Measurements from ENCODE around the gene RTL5.

The RTL5 gene

GRCh38 chrX:72169008-72169728, 37.5 kb upstream of the RTL5 start:
- Histone ChIP-seq H3K4me3 (ENCODE audit: low read depth in 1 of 2, low read length in 2 of 2) (no peak overlapping the region), H2AFZ (ENCODE audit: low read depth, low read length) (no peak overlapping the region; the same call in 1 of the 2 replicates), H3K27ac (ENCODE audit: low read length) (no peak overlapping the region), H4K20me1 (ENCODE audit: insufficient read depth, low read length) (no peaks in the 10 kb centered on the region), H3K4me1 (ENCODE audit: insufficient read depth, low read length) (no peaks in the 10 kb centered on the region), H3K36me3 (ENCODE audit: insufficient read depth, low read length) (no peaks in the 10 kb centered on the region), H3K79me2 (ENCODE audit: insufficient read depth, low read length) (no peaks in the 10 kb centered on the region), H3K9me3 (ENCODE audit: insufficient read depth, low read length, severe bottlenecking) (no peaks in the 10 kb centered on the region), H3K9ac (ENCODE audit: low read depth, low read length) (no peak overlapping the region), H3K27me3 (ENCODE audit: insufficient read depth, low read length, poor library complexity) (no peaks in the 10 kb centered on the region), H3K4me2 (ENCODE audit: insufficient read depth, low read length) (no peak overlapping the region)
- TF ChIP-seq EZH2 (IDR thresholded peaks at IDR 0.05; ENCODE audit: borderline replicate concordance, low read depth, low read length, severe bottlenecking) (no peak), CTCF (IDR thresholded peaks at IDR 0.05; ENCODE audit: borderline replicate concordance, extremely low read depth, low read length, poor library complexity, severe bottlenecking) (no peak)
- DNase-seq (no peak), ATAC-seq (ENCODE audit: insufficient read depth, low read depth) (no peak)

GRCh38 chrX:72165551-72165950, 33.8 kb upstream of the RTL5 start:
- TF ChIP-seq EZH2 (IDR thresholded peaks at IDR 0.05; ENCODE audit: borderline replicate concordance, low read depth, low read length, severe bottlenecking) = no peak
- TF ChIP-seq CTCF (IDR thresholded peaks at IDR 0.05; ENCODE audit: borderline replicate concordance, extremely low read depth, low read length, poor library complexity, severe bottlenecking) = no peak
- H3K4me3 ChIP-seq (ENCODE audit: low read depth in 1 of 2, low read length in 2 of 2) = no peak overlapping the region
- no peak for ATAC-seq (ENCODE audit: insufficient read depth, low read depth)

GRCh38 chrX:72159769-72160168, 28.1 kb upstream of the RTL5 start:
- Histone ChIP-seq H3K4me2 (ENCODE audit: insufficient read depth, low read length) (no peak overlapping the region), H3K9me3 (ENCODE audit: insufficient read depth, low read length, severe bottlenecking) (no peaks in the 10 kb centered on the region), H3K4me3 (ENCODE audit: low read depth in 1 of 2, low read length in 2 of 2) (no peak overlapping the region), H3K36me3 (ENCODE audit: insufficient read depth, low read length) (no peaks in the 10 kb centered on the region), H4K20me1 (ENCODE audit: insufficient read depth, low read length) (no peaks in the 10 kb centered on the region), H3K27me3 (ENCODE audit: insufficient read depth, low read length, poor library complexity) (no peaks in the 10 kb centered on the region), H3K27ac (ENCODE audit: low read length) (no peak overlapping the region), H3K4me1 (ENCODE audit: insufficient read depth, low read length) (no peaks in the 10 kb centered on the region), H2AFZ (ENCODE audit: low read depth, low read length) (no peak overlapping the region), H3K9ac (ENCODE audit: low read depth, low read length) (no peak overlapping the region), H3K79me2 (ENCODE audit: insufficient read depth, low read length) (no peaks in the 10 kb centered on the region)
- TF ChIP-seq CTCF (IDR thresholded peaks at IDR 0.05; ENCODE audit: borderline replicate concordance, extremely low read depth, low read length, poor library complexity, severe bottlenecking) = no peak
- no peak for TF ChIP-seq EZH2 (IDR thresholded peaks at IDR 0.05; ENCODE audit: borderline replicate concordance, low read depth, low read length, severe bottlenecking)
- DNase-seq (no peak), ATAC-seq (ENCODE audit: insufficient read depth, low read depth) (no peak)

More at GRCh38 chrX:72165551-72165950, 33.8 kb upstream of the RTL5 start:
- Histone ChIP-seq H4K20me1 (ENCODE audit: insufficient read depth, low read length) (no peaks in the 10 kb centered on the region), H3K4me1 (ENCODE audit: insufficient read depth, low read length) (no peaks in the 10 kb centered on the region), H3K27me3 (ENCODE audit: insufficient read depth, low read length, poor library complexity) (no peaks in the 10 kb centered on the region), H3K79me2 (ENCODE audit: insufficient read depth, low read length) (no peaks in the 10 kb centered on the region), H3K27ac (ENCODE audit: low read length) (no peak overlapping the region), H2AFZ (ENCODE audit: low read depth, low read length) (no peak overlapping the region), H3K9me3 (ENCODE audit: insufficient read depth, low read length, severe bottlenecking) (no peaks in the 10 kb centered on the region), H3K36me3 (ENCODE audit: insufficient read depth, low read length) (no peaks in the 10 kb centered on the region), H3K4me2 (ENCODE audit: insufficient read depth, low read length) (no peak overlapping the region), H3K9ac (ENCODE audit: low read depth, low read length) (no peak overlapping the region)
- DNase-seq = no peak

Measured in DND-41 (cell line).